GM23338 (cell line): Measurements from ENCODE around the gene IL12RB1. TPM values are rescaled to one million over a fixed set of nuclear protein-coding genes. Genes with fewer than 3 reads are reported as not detected.

Experiments
- ATAC-seq: fragments of 200-7000 bp; cut with Tn5 transposase; 3 replicates; pipeline ENCODE4 v1.9.1; 2020
- DNase-seq: peaks from one replicate; pipeline ENCODE4 v3.0.0-alpha.2; 2015; ENCODE audit warnings: low spot score
- H2AFZ ChIP-seq: fragments of 200-600 bp; sonication (generic); 2 replicates; pipeline ENCODE4 v1.8.0; 2016; ENCODE audit warnings: antibody characterized with exemption, mild to moderate bottlenecking, moderate library complexity
- H3F3A ChIP-seq: fragments of 200-600 bp; sonication (generic); replicated peaks from 2 replicates; pipeline ENCODE4 v1.8.0; 2017; ENCODE audit warnings: antibody characterized with exemption, mixed run types, low read depth
- H3K27ac ChIP-seq: fragments of 200-600 bp; sonication (generic); 2 replicates; pipeline ENCODE4 v1.6.1; 2016; ENCODE audit warnings: low read depth
- H3K27me3 ChIP-seq: fragments of 200-600 bp; sonication (generic); 2 replicates; pipeline ENCODE4 v1.8.0; 2016; ENCODE audit warnings: mild to moderate bottlenecking, mixed run types, moderate library complexity; ENCODE audit not compliant: insufficient read depth
- H3K36me3 ChIP-seq: fragments of 200-600 bp; sonication (generic); 2 replicates; pipeline ENCODE4 v1.8.0; 2016; ENCODE audit warnings: mild to moderate bottlenecking; ENCODE audit not compliant: insufficient read depth
- H3K4me1 ChIP-seq: fragments of 200-600 bp; sonication (generic); 2 replicates; pipeline ENCODE4 v1.8.0; 2016; ENCODE audit warnings: mild to moderate bottlenecking, moderate library complexity; ENCODE audit not compliant: insufficient read depth
- H3K4me2 ChIP-seq: fragments of 200-600 bp; sonication (generic); 2 replicates; pipeline ENCODE4 v1.7.1; 2017; ENCODE audit warnings: mixed run types
- H3K4me3 ChIP-seq: fragments of 200-600 bp; sonication (generic); 2 replicates; pipeline ENCODE4 v1.6.1; 2016; ENCODE audit warnings: mixed run types
- H3K79me2 ChIP-seq: fragments of 200-600 bp; sonication (generic); replicated peaks from 2 replicates; pipeline ENCODE4 v1.8.0; 2017; ENCODE audit warnings: mild to moderate bottlenecking; ENCODE audit not compliant: insufficient read depth
- H3K9me2 ChIP-seq: fragments of 200-600 bp; sonication (generic); 2 replicates; pipeline ENCODE4 v1.8.0; 2017; ENCODE audit not compliant: insufficient read depth
- H4K20me1 ChIP-seq: fragments of 200-600 bp; sonication (generic); replicated peaks from 2 replicates; pipeline ENCODE4 v1.8.0; 2017; ENCODE audit warnings: mild to moderate bottlenecking; ENCODE audit not compliant: insufficient read depth
- H3K27ac Mint-ChIP-seq: 2 replicates; pipeline ENCODE4 v1.8.0; 2020; ENCODE audit warnings: inconsistent platforms, mild to moderate bottlenecking, moderate library complexity, mixed read lengths
- H3K27me3 Mint-ChIP-seq: 3 replicates; pipeline ENCODE4 v1.8.0; 2022; ENCODE audit warnings: low read depth, mild to moderate bottlenecking, moderate library complexity, mixed read lengths, inconsistent platforms; ENCODE audit not compliant: insufficient read depth, poor library complexity
- H3K36me3 Mint-ChIP-seq: 3 replicates; pipeline ENCODE4 v1.8.0; 2021; ENCODE audit warnings: low read depth, mild to moderate bottlenecking, inconsistent platforms, moderate library complexity, mixed read lengths
- H3K4me1 Mint-ChIP-seq: 3 replicates; pipeline ENCODE4 v1.8.0; 2020; ENCODE audit warnings: mild to moderate bottlenecking, inconsistent platforms, mixed read lengths
- H3K4me3 Mint-ChIP-seq: 3 replicates; pipeline ENCODE4 v1.8.0; 2021; ENCODE audit warnings: moderate library complexity, mild to moderate bottlenecking, inconsistent platforms, mixed read lengths
- H3K9me3 Mint-ChIP-seq: 3 replicates; pipeline ENCODE4 v1.8.0; 2020; ENCODE audit warnings: moderate library complexity, mild to moderate bottlenecking, inconsistent platforms, mixed read lengths
- CREB1 ChIP-seq: fragments of 250-450 bp; sonication (Bioruptor Pico); IDR thresholded peaks from 2 replicates; pipeline ENCODE4 v1.5.0; 2020; ENCODE audit warnings: low read depth, mild to moderate bottlenecking, moderate library complexity
- EZH2 ChIP-seq: fragments of 200-600 bp; sonication (generic); IDR thresholded peaks from one replicate; pipeline ENCODE4 v1.8.0; 2017; ENCODE audit warnings: antibody characterized with exemption, mild to moderate bottlenecking, low read depth; ENCODE audit not compliant: unreplicated experiment
- JUNB ChIP-seq: IDR thresholded peaks from one replicate; pipeline ENCODE4 v1.6.1; 2016; ENCODE audit warnings: antibody characterized with exemption; ENCODE audit not compliant: unreplicated experiment
- POLR2AphosphoS5 ChIP-seq: IDR thresholded peaks from 2 replicates; pipeline ENCODE4 v1.6.1; 2016; ENCODE audit warnings: antibody characterized with exemption, low read depth
- STAT1 ChIP-seq: IDR thresholded peaks from one replicate; pipeline ENCODE4 v1.6.1; 2016; ENCODE audit warnings: antibody characterized with exemption; ENCODE audit not compliant: unreplicated experiment
- ZNF114 ChIP-seq: fragments of 250-450 bp; sonication (Bioruptor Pico); IDR thresholded peaks from 2 replicates; pipeline ENCODE4 v1.5.0; 2020; ENCODE audit warnings: mild to moderate bottlenecking, moderate library complexity
- ZNF462 ChIP-seq: fragments of 250-450 bp; sonication (Bioruptor Pico); IDR thresholded peaks from 2 replicates; pipeline ENCODE4 v1.5.0; 2020; ENCODE audit warnings: mild to moderate bottlenecking, moderate library complexity
- polyA plus RNA-seq: library from polyadenylated mRNA; unstranded; fragments of >200 nt; fragmentation: Nextera tagmentation; extraction: Ambion mirVana; gene quantifications from 2 replicates; pipeline ENCODE4 v1.2.1, GENCODE V29; 2016
- total RNA-seq: library from RNA; depleted of rRNA; stranded (reverse); fragments of >200 nt; shearing (Covaris generic); gene quantifications from 2 replicates; pipeline ENCODE4 v1.2.3, GENCODE V29; 2014
- TF ChIP-seq, protein P1 (sequence below): IDR thresholded peaks from 2 replicates; pipeline ENCODE4 v1.6.1; 2016; ENCODE audit warnings: antibody characterized with exemption
- TF ChIP-seq, protein P2 (sequence below): IDR thresholded peaks from one replicate; pipeline ENCODE4 v1.6.1; 2018; ENCODE audit warnings: antibody characterized with exemption; ENCODE audit not compliant: unreplicated experiment

Gene IL12RB1
- total and polyA plus RNA-seq, 2 experiments from 2014 or later = not detected

- TF ChIP-seq EZH2 = no peak
- no peak for TF ChIP-seq ZNF114 (CRISPR knock-in tag)
- TF ChIP-seq JUNB = no peak
- TF ChIP-seq ZNF462 (CRISPR knock-in tag) = no peak
- TF ChIP-seq STAT1 = no peak
- TF ChIP-seq, protein P1, sequence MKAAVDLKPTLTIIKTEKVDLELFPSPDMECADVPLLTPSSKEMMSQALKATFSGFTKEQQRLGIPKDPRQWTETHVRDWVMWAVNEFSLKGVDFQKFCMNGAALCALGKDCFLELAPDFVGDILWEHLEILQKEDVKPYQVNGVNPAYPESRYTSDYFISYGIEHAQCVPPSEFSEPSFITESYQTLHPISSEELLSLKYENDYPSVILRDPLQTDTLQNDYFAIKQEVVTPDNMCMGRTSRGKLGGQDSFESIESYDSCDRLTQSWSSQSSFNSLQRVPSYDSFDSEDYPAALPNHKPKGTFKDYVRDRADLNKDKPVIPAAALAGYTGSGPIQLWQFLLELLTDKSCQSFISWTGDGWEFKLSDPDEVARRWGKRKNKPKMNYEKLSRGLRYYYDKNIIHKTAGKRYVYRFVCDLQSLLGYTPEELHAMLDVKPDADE = no peak
These were observed 40.5 kb downstream of the IL12RB1 start (continued) for GRCh38 chr19:18046059-18046718.

DNA sequence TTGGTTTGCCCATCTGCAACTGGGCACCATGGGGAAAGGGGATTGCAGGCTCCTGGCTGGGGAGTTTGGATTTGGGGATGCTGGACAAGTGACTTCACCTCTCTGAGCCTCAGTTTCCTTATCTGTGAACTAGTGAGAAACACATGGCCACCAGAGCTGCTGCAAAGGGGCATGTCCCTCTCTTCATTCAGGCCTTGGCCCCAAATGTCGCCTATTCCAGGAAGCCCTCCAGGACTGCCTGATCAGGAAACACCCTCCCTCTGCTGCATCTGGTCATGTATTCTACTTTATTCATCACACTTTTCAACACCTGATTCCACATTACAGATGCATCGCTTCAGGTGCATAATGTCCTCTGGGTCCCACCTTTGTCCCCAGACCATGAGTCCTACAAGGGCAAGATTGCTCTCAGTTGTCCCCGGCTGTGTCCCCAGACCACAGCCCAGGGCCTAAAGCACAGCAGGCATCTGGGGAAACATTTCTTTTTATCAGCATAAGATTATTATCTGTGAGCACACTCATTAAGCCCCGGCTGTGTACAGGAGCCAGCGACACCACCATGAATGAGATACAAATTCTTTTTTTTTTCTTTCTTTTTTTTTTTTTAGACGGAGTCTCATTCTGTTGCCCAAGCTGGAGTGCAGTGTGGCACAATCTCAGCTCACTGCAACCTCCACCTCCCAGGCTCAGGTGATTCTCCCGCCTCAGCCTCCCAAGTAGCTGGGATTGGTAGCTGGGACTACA lies 41.3 kb downstream of the IL12RB1 start:
- H3K4me1 Mint-ChIP-seq = peaks cover 7% of the 10 kb centered on the region; the same call in 2 of the 3 replicates
- no peaks in the 10 kb centered on the region for H3F3A ChIP-seq
- H3K36me3 ChIP-seq = no peaks in the 10 kb centered on the region
- H3K4me3 Mint-ChIP-seq = peak overlapping the region; percentile 21; the same call in 1 of the 3 replicates
- peaks cover 13% of the 10 kb centered on the region for H3K27me3 Mint-ChIP-seq
- H3K4me1 ChIP-seq = no peaks in the 10 kb centered on the region
- H3K9me2 ChIP-seq = no peaks in the 10 kb centered on the region
- H3K27ac ChIP-seq = no peak overlapping the region
- H3K4me3 ChIP-seq = 0 out of 2 replicates have a peak overlapping the region, but pooled peaks have one; percentile 23
- peak overlapping the region; percentile 86 for H2AFZ ChIP-seq
- DNase-seq = no peak
- peak overlapping the region; percentile 60; the same call in 1 of the 2 replicates for H3K4me2 ChIP-seq
- H4K20me1 ChIP-seq = no peaks in the 10 kb centered on the region
- no peaks in the 10 kb centered on the region; the same call in 2 of the 3 replicates for H3K9me3 Mint-ChIP-seq
- no peaks in the 10 kb centered on the region for H3K27me3 ChIP-seq
- no peak overlapping the region for H3K27ac Mint-ChIP-seq
- no peaks in the 10 kb centered on the region for H3K79me2 ChIP-seq
- H3K36me3 Mint-ChIP-seq = no peaks in the 10 kb centered on the region; the same call in 2 of the 3 replicates
- ATAC-seq = no peak
- TF ChIP-seq EZH2 (no peak), POLR2AphosphoS5 (no peak), ZNF114 (CRISPR knock-in tag) (no peak), CREB1 (CRISPR knock-in tag) (no peak), STAT1 (no peak)
- TF ChIP-seq, protein P2, sequence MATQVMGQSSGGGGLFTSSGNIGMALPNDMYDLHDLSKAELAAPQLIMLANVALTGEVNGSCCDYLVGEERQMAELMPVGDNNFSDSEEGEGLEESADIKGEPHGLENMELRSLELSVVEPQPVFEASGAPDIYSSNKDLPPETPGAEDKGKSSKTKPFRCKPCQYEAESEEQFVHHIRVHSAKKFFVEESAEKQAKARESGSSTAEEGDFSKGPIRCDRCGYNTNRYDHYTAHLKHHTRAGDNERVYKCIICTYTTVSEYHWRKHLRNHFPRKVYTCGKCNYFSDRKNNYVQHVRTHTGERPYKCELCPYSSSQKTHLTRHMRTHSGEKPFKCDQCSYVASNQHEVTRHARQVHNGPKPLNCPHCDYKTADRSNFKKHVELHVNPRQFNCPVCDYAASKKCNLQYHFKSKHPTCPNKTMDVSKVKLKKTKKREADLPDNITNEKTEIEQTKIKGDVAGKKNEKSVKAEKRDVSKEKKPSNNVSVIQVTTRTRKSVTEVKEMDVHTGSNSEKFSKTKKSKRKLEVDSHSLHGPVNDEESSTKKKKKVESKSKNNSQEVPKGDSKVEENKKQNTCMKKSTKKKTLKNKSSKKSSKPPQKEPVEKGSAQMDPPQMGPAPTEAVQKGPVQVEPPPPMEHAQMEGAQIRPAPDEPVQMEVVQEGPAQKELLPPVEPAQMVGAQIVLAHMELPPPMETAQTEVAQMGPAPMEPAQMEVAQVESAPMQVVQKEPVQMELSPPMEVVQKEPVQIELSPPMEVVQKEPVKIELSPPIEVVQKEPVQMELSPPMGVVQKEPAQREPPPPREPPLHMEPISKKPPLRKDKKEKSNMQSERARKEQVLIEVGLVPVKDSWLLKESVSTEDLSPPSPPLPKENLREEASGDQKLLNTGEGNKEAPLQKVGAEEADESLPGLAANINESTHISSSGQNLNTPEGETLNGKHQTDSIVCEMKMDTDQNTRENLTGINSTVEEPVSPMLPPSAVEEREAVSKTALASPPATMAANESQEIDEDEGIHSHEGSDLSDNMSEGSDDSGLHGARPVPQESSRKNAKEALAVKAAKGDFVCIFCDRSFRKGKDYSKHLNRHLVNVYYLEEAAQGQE = no peak
- TF ChIP-seq, protein P1 = no peak
